ENCODE results near the gene NUCKS1. TPM values are rescaled to one million over a fixed set of nuclear protein-coding genes. Genes with fewer than 3 reads are reported as not detected.

NUCKS1 gene
- polyA plus RNA-seq, 1 of the 3 experiments (the other 2 are of a cell fraction) = 25.4 TPM

DNA sequence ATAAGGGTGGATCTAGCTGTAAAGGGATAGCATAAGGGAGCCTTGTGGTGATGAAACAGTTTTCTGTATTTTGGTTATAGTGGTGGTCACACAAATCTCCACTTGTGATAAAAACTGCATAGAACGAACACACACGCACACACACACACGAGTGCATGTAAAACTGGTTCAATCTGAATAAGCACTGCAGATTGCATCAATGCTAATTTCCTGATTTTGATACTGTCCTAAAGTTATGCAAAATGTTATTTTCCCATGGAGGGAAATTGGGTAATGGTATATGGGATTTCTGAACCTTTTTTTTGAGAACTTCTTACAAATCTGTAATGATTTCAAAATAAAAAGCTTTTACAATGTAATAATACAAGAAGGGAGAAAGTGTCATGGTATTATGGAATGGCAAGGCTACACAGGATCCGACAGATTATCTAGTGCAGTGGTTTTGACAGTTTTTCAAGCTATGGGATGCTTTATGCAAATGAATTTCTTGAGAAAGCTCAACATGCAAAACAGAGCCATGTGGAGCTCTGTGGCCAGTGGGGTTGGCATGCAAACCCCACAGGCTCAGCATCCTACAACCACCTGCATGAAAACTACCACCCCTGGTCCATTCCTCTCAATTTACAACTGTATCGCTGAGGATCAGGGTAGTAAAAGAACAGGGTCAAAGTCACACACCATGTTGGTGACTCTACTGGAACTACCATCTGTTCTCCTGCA is 44.2 kb upstream of the NUCKS1 start:
- TF ChIP-seq SIN3A (IDR thresholded peaks at IDR 0.05; ENCODE audit: borderline replicate concordance, low read depth, low read length) = no peak
- TF ChIP-seq, protein P1, sequence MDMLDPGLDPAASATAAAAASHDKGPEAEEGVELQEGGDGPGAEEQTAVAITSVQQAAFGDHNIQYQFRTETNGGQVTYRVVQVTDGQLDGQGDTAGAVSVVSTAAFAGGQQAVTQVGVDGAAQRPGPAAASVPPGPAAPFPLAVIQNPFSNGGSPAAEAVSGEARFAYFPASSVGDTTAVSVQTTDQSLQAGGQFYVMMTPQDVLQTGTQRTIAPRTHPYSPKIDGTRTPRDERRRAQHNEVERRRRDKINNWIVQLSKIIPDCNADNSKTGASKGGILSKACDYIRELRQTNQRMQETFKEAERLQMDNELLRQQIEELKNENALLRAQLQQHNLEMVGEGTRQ (IDR thresholded peaks at IDR 0.05; ENCODE audit: borderline replicate concordance, low read depth, low read length) = no peak
- TF ChIP-seq CHD2 (IDR thresholded peaks at IDR 0.05; ENCODE audit: low read length, partially characterized antibody) = no peak
- TF ChIP-seq, protein P2, sequence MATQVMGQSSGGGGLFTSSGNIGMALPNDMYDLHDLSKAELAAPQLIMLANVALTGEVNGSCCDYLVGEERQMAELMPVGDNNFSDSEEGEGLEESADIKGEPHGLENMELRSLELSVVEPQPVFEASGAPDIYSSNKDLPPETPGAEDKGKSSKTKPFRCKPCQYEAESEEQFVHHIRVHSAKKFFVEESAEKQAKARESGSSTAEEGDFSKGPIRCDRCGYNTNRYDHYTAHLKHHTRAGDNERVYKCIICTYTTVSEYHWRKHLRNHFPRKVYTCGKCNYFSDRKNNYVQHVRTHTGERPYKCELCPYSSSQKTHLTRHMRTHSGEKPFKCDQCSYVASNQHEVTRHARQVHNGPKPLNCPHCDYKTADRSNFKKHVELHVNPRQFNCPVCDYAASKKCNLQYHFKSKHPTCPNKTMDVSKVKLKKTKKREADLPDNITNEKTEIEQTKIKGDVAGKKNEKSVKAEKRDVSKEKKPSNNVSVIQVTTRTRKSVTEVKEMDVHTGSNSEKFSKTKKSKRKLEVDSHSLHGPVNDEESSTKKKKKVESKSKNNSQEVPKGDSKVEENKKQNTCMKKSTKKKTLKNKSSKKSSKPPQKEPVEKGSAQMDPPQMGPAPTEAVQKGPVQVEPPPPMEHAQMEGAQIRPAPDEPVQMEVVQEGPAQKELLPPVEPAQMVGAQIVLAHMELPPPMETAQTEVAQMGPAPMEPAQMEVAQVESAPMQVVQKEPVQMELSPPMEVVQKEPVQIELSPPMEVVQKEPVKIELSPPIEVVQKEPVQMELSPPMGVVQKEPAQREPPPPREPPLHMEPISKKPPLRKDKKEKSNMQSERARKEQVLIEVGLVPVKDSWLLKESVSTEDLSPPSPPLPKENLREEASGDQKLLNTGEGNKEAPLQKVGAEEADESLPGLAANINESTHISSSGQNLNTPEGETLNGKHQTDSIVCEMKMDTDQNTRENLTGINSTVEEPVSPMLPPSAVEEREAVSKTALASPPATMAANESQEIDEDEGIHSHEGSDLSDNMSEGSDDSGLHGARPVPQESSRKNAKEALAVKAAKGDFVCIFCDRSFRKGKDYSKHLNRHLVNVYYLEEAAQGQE (IDR thresholded peaks at IDR 0.05; ENCODE audit: low read depth, low read length) = no peak
- no peak for TF ChIP-seq RAD21 (IDR thresholded peaks at IDR 0.05; ENCODE audit: low read length)
- TF ChIP-seq, protein P3, sequence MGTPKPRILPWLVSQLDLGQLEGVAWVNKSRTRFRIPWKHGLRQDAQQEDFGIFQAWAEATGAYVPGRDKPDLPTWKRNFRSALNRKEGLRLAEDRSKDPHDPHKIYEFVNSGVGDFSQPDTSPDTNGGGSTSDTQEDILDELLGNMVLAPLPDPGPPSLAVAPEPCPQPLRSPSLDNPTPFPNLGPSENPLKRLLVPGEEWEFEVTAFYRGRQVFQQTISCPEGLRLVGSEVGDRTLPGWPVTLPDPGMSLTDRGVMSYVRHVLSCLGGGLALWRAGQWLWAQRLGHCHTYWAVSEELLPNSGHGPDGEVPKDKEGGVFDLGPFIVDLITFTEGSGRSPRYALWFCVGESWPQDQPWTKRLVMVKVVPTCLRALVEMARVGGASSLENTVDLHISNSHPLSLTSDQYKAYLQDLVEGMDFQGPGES (IDR thresholded peaks at IDR 0.05; ENCODE audit: low read depth, low read length) = no peak
- no peak for TF ChIP-seq EZH2phosphoT487 (IDR thresholded peaks at IDR 0.05; ENCODE audit: borderline replicate concordance, low read depth)
- no peak for TF ChIP-seq FOXJ3 (CRISPR knock-in tag; IDR thresholded peaks at IDR 0.05)
- TF ChIP-seq GABPA (IDR thresholded peaks at IDR 0.05; ENCODE audit: low read depth) = no peak
- TF ChIP-seq RXRA (IDR thresholded peaks at IDR 0.05; ENCODE audit: borderline replicate concordance, low read depth) = no peak
- no peak for TF ChIP-seq EP300 (IDR thresholded peaks at IDR 0.05; ENCODE audit: borderline replicate concordance in 1 of 2, low read depth in 1 of 2, low read length in 1 of 2)
- no peak for TF ChIP-seq TEAD4 (IDR thresholded peaks at IDR 0.05; ENCODE audit: borderline replicate concordance, insufficient read depth)
- TF ChIP-seq SMC3 (IDR thresholded peaks at IDR 0.05; ENCODE audit: low read depth, low read length) = no peak
- no peak for TF ChIP-seq MEF2A (IDR thresholded peaks at IDR 0.05; ENCODE audit: borderline replicate concordance, low read depth)
- no peak for TF ChIP-seq YY1 (IDR thresholded peaks at IDR 0.05; ENCODE audit: low read depth)
- POLR2A ChIA-PET = no interaction called here
- no peak for DNase-seq
- Histone ChIP-seq H3K4me3 (ENCODE audit: low read depth in 2 of 2, low read length in 1 of 2) (no peak overlapping the region), H2AFZ (ENCODE audit: low read depth) (no peak overlapping the region), H3K27me3 (ENCODE audit: insufficient read depth) (no peaks in the 10 kb centered on the region), H3K27ac (ENCODE audit: low read depth in 2 of 2, low read length in 1 of 2) (no peak overlapping the region), H3K4me1 (ENCODE audit: control insufficient read depth in 1 of 2, insufficient read depth in 2 of 2, low read depth in 1 of 2, low read length in 1 of 2) (peaks cover 0 to 3% of the 10 kb centered on the region in 2 experiments; a peak in 1 of 4 replicates), H3K36me3 (replicated peaks in 1 of 2; ENCODE audit: control insufficient read depth in 1 of 2, insufficient read depth in 2 of 2, low read length in 1 of 2) (peaks cover 4 to 61% of the 10 kb centered on the region in 2 experiments), H3K9me2 (no peaks in the 10 kb centered on the region), H3K9ac (no peak overlapping the region), H3K4me2 (no peak overlapping the region), H4K20me1 (ENCODE audit: insufficient read depth) (no peaks in the 10 kb centered on the region), H3K79me2 (ENCODE audit: insufficient read depth) (no peaks in the 10 kb centered on the region), H3K9me3 (no peaks in the 10 kb centered on the region), H3F3A (replicated peaks; ENCODE audit: insufficient read depth) (peaks cover 4% of the 10 kb centered on the region)
- CTCF ChIA-PET = interaction anchor here (1.1 to 11.9 kb wide), 8 partner anchors 11 to 187 kb away, joined by 4 to 366 read pairs (median 18); partner anchors contain the start of gene RAB29
- 76% methylated on average over 5 of the region's 5 CpGs for WGBS (ENCODE audit: low lambda C conversion rate)
